GM18507 (cell line): ENCODE measurements around the gene KRT75.

Experiments
- DNase-seq: peaks from one replicate; pipeline ENCODE4 v3.0.0; 2011; ENCODE audit warnings: low read depth; ENCODE audit not compliant: insufficient read length; ENCODE audit errors: extremely low spot score
- FAIRE-seq: peaks from 2 replicates; lab custom pipeline; 2011; peaks lifted over from hg19 to GRCh38; lab: Jason Lieb, UNC

Gene KRT75

DNA sequence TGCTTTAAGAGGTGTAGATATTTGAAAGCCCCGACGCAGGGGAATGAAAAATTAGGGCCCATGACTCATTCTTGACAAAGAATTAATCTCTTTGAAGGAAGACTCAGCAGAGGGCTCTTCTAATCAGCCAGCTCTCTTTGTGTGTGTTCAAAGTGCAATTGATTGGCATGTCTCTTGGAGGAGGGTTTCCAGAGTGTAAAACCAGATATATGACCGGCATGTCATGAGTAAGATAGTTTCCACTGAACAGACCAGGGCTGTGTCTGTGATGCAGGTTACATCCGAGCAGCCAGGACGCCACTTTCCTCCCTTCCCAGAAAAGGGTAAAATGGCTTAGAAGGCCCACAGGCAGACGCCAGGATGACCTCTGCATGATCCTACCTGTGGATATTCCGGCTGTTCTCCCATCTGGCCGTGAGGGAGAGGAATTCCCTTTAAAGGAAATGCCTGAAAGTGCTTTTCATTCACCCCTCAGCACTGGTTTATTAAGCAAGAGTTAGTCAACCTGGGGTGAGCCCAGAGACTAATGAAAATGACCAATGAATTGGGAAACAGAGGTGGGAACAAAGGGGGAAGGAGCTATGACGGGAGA is 7.2 kb upstream of the KRT75 start:
- FAIRE-seq (no peak), DNase-seq (no peak)

DNA sequence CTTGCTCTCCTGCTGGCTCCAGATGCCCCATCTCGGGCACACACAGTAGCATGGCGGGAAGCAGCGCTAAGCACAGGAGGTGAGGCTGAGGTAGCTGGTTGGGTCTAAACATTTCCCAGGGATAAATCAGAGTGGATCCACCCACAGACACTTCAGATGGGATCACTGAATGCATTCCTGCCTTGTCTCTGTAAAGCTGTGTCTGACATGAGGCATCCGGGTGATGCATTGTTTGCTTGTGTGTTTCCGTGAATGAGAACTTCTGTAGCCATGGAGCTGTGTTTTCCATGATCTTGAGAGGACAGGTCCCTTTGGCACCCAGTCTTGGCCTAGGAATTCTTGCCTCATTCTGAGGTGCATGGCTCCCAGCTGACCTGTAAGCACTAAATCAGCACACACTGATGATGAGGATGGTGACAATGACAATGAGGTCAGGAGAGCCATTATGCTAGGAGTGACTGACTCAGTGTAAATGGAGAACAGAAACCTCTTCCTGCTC is 6.7 kb upstream of the KRT75 start:
- no peak for DNase-seq
- no peak for FAIRE-seq

DNA sequence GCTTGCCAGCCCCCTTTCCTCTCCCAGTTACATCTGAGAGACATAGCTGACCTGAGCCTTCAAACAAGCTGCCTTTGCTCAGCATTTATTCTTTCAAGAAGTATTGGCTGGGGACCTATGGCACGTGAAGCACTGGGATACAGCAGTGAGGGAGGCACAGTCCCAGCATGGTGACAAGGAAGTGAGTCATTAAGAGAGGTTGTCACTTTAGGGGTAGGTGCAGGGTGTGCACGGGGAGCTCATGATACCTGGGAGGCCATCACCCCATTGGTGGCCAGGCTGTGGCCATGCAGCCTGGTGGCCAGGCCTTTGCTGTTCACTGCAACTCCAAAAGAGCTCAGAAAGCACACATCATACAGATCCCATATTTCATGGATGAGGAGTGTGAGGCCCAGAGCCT is 5.7 kb upstream of the KRT75 start:
- no peak for FAIRE-seq
- DNase-seq: no peak

- FAIRE-seq (no peak), DNase-seq (no peak)
These were observed 5.2 kb upstream of the KRT75 start for GRCh38 chr12:52439420-52439819.

GRCh38 chr12:52438305-52439301 is 4.4 kb upstream of the KRT75 start:
- FAIRE-seq: no peak

GRCh38 chr12:52437508-52437907 is 3.3 kb upstream of the KRT75 start:
- no peak for DNase-seq
- no peak for FAIRE-seq

More at GRCh38 chr12:52438305-52439301, 4.4 kb upstream of the KRT75 start:
- no peak for DNase-seq

DNA sequence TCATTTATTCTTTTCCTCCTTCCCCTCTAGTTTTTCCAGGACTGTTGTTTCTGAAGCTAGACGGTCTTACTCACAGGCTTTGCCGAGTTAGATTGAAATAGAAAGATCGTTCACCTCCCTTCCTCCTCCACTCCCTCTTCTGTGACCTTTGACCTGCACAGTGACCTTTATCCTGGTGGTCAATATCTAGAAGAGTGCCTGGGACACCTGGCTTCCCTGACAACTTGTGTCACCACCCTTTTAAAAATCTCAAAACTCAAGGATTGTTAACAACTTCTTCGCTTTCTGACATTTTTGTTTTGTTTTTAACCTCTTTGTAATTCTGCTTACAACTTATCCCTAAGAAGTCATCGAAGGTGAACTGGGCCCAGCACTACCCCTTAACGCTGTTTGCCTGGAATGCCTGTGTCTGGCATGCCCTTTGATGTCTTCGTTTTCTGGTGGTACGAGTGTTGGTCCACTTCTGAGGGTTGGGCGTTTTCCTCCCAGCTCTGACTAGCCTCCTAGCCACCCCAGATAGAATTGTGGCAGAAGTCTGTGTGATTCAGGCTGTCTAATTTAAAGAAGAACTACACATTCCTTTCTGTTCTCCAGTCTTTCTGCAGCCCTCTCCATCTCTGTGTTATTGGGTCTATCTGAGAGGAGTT is 2.8 kb upstream of the KRT75 start:
- FAIRE-seq (no peak), DNase-seq (no peak)

- DNase-seq: no peak
- FAIRE-seq: no peak
These were observed 2.0 kb upstream of the KRT75 start for GRCh38 chr12:52436000-52436827.

DNA sequence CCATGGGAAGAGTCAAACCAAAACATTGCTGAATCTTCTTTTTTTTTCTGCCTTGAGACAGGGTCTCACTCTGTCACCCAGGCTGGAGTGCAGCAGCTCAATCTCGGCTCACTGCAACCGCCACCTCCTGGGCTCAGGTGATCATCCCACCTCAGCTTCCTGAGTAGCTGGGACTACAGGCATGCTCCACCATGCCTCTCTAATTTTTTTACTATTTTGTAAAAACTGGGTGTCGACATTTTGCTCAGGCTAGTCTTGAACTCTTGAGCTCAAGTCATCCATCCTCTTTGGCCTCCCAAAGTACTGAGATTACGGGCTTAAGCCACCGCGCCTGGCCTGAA is 1.5 kb upstream of the KRT75 start:
- no peak for DNase-seq
- no peak for FAIRE-seq

DNA sequence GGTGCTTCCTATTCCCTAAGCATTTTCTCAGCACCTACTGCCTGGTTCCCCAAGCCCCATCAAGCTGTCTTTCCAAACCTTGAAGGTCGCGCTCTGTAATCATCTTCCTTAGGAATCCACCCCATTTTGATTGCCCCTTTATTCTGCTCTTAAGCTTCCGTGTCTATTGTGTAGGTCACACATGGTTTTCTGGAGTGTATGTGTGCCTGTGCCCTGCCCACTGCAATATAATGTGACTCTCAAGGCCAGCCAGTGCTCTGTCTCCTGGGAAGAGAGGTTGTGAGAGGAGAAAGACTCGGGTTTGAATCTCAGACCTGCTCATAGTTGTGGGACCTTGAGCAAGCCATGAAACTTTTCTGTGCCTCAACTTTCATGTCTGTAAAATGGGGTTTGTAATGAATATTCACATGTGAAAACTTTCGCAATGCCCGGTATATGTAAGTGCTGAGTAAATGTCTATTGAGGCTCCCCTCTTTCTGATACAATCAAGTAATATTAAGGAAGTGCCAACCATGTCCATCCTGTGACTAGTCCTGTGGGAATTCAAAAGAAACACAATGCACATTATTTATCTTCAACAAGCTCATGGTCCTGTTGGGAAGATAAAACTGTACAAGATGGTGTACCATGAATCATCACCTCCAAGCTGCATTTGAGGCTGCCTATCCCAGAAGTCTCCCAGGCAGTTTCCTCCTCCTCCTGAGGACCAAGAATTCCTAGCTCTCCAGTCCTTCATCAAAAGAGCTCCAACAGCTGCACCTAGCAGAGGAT is 774 bp upstream of the KRT75 start:
- DNase-seq (no peak), FAIRE-seq (no peak)

- DNase-seq (no peak), FAIRE-seq (no peak)
These were observed 580 bp downstream of the KRT75 start for GRCh38 chr12:52433501-52434080.

DNA sequence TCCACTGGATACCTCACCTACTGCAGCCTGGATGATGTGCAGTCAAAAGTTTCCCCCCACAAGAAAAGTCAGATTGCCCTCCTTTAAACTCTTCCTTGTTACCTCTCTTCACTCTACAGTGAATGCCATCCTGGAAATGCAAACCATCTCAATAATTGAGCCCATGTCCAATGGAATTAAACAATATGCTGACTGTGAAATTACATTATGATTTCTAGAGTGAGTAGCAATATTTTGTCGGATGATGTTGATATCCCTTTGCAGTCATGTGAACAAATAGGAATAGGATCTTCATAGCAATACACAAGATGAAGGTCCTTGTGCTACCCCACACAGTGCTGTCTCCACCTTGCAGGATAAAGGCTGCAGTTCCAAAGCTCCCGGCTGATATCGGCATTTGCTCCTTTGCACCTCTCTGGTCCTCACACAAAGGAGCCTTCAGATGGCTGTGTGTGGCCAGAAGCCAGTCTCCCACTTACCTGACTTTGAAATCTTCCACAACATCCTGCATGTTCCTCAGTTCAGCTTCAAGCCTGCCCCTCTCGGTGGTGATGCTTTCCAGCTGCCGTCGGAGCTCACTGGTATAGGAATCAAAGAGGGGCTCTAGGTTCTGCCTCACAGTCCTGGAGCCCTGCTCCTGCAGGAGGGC is 1.5 kb downstream of the KRT75 start:
- DNase-seq (no peak), FAIRE-seq (no peak)

DNA sequence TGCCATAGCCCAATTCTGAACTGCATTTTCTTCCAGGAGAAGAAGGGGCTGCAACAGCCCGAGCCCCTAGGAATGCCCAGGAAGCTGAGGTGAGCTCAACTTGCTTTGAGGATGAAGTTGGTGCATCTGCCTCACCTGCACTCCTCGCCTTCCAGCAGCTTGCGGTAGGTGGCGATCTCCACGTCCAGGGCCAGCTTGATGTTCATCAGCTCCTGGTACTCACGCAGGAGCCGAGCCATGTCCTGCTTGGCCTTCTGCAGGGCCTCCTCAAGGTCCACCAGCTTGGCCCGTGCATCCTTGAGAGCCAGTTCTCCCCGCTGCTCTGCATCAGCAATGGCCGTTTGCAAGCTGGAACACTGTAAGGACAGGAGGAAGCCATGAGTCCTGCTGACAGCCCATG is 6.0 kb downstream of the KRT75 start:
- DNase-seq (no peak), FAIRE-seq (no peak)

DNA sequence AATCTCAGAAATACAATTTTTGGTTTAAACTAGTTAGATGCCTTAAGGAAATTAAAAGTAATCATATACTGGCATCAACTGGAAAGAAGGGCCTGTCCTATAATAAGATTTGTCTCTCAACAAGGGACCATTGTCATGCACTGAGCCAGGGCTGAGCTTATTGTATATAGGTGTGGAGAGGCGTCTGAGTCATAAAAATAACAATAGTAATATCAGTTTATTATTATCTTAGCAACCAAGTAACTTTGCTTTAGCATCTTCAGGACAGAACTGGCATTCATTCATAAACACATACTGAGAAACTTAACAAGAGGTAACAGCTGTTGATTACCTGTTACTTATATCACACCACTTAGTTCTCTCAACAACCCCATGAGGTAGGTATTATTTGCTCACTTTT is 7.1 kb downstream of the KRT75 start:
- FAIRE-seq (no peak), DNase-seq (no peak)

- FAIRE-seq (no peak), DNase-seq (no peak)
These were observed 8.1 kb downstream of the KRT75 start for GRCh38 chr12:52426034-52426433.

DNA sequence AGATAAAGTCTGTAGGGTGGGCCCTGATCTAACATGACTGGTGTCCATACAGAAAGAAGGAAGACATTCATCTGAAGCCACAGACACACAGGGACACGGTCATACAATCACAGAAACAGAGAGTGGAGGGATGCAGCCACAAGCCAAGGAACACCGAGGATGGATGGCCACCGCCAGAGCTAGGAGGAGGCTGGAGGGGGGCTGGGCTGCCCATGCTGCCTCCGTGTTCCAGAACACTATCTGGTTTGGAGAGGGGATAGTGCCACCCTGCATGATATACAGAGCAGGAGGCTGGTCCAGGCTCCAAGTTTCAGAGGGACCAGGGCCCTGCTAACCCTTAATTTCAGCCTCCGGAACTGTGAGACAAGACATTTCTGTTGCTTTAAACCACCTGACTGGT is 8.7 kb downstream of the KRT75 start:
- DNase-seq (no peak), FAIRE-seq (no peak)

DNA sequence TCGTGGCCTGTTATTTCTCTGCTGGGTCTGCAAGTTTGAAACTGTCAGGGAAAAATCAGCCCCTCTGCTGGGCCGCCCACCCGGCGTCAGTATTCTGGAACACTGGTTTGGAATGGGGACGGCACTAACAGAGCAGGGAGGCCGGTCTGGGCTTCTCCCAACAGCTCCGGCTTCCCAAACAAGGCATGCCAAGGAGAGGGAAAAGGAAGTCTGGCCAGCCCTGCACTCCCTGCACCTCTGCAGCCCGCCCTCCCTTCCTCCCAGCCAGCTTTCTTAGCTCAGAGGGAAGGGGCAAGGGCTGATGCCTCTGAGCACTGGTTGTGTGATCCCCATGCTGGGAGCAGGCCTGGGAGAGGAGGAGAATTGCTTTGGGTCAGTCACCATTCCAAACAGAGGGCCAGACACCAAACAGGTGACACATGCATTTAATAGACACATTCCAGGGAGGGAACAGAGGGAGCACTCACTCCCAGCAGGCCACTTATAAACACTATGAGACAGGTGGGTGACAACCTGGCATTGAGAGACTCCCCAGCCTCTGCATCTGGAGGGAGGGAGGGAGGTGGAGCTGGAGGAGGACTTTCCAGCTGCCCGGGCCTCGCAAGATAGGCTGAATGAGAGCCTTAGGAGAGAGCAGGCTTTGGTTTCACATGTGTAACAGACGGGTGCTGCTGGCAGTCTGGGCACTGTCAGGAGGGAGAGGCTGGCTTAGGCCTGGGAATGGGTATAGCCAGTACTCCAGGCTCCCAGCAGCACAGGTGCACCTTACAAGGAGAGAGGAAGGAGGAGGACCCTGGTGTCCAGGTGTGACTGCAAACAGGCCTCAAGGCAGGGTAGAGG is 10.3 kb downstream of the KRT75 start:
- no peak for DNase-seq
- no peak for FAIRE-seq
